ENCODE measurements around the gene HPD. TPM values are rescaled to one million over a fixed set of nuclear protein-coding genes. Genes with fewer than 3 reads are reported as not detected.
"Not testable (repeated sequence)": the region's sequence is repeated elsewhere in the genome, so short reads cannot be mapped to it uniquely, and the experiment has no call there.

The HPD gene
- total RNA-seq, 1 donor from 2014 or later: not detected

DNA sequence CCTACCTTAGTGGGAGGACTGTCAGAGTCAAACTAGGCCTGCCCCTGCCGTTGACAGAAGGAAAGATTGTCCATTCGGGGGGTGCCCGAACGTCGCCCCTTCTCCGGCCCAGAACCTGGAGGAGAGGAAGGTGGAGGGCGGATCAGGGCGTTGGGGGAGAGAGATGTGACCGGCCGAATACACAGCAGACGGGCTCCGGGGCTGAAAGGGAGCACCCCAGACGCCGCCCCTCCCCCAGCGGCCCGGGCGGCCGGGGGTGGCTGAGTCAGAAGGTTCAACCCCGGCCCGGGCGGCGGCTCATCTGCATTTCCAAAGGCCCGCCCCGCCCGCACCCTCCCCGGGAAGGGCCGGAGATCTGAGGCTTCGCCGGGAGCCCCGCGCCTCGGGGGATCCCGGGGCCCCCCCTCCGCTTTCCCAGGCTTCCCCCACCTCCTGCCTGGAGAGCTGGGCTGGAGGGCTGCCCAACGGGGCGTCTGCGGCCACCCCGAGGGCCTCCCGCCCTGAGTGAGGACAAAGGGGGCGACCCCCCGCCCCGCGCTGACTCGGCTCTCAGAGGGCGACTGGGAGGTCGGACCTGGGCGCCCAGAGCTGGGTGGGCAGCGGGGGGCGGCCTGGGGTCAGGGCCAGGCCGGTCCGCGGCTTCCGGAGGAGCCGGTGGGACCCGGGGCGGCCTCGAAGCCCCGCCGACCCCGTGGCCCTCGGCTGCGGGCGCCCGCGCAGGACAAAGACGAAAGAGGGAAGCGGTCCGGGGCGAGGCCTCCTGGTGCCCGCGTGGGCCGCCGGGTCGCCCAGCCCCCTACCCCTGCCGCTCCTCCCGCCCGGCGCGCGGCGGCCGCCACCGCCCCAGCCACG, 58.6 kb downstream of the HPD start:
- peak in 1 of 2 donors; percentile 84 for DNase-seq (ENCODE audit: low read depth in 2 of 2)

DNA sequence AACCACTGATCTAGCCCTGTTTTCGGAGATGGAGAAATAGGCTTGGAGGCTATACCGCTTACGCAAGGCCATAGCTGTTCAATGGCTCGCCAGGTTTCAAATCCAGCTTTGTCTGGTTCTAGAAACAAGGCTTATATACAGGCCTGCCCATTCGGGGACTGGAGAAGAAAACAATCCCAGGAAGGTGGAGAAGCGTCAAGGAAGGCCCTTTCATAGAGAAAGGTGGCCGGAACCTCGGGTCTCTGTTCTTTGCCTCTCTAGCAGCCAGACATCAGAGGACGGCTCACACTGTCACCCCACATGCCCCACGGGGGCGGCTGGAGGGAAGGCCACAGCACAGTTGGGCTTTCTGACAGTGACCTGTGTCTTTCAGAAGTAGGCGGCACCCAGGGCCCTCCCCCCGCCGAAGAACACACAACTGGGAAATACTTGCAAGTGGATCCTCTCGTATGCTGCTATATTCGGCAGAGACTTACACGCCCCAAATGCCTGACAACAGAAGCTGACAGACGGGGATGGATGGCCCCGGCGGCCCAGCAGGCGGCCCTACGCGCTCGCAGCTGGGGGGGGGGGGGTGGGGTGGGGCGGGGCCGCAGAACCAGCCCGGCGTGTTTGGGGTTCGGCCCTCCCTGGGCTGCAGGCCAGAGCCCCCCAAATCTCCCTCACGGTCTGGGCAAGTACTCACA, 59.4 kb downstream of the HPD start:
- peak in 1 of 2 donors; percentile 71 for DNase-seq (ENCODE audit: low read depth in 2 of 2)

DNA sequence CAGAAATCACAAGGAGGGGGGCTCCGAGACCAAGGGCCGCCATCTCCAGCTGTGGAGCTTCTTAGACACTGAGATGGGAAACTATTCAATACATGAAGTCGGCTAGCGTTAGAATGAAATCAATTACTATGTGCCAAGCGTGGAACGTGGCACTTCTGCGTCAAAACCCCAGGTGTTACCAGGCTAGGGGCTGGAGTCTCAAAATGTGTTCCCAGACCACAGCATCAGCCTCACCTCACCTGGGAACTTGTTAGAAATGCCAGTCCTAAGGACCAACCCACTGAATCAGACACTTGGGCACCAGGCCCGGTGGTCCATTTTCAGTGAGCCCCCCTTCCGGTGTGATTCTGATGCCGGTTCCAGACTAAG, 59.9 kb downstream of the HPD start:
- DNase-seq (ENCODE audit: low read depth in 2 of 2): no peak

DNA sequence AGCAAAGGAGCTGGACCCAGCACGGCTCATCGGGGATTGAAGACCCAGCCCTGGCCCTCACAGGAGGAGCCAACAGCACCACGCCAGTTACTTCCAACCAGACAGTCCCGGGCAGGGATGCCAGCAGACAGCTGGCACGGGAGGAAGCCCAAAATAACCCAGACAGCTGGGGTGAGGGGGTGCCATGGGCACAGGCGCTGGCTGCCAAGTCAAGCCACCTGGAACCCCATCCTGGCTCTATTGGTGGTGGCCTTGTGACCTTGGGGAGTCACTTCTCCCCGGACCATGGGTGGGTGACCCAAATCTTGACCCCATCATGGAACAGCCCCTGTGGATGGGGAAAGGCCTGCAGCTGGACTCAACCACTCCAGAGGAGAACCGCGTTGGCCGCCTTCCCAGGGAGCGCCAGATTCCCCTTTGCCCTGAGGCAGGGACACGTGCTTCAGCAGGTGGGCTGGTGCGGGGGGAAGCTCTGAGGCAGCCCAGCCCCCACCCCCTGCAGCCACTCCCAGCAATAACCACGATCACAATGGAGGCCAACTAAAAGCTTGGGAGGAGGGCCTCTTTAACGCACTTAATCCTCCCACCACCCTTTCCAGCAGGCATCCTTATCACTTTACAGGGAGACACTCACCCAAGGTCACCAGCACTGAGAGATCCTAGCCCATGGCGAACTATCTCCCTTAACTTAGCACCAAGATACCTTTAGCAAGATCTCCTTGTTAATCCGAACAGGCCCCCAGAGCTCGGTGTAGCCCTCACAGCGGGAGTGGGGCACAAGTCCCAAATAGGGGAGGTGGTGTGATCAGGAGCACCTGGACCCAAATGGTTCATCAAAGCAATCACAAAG, 60.5 kb downstream of the HPD start:
- DNase-seq (ENCODE audit: low read depth in 2 of 2): peak in 1 of 2 donors; percentile 58

DNA sequence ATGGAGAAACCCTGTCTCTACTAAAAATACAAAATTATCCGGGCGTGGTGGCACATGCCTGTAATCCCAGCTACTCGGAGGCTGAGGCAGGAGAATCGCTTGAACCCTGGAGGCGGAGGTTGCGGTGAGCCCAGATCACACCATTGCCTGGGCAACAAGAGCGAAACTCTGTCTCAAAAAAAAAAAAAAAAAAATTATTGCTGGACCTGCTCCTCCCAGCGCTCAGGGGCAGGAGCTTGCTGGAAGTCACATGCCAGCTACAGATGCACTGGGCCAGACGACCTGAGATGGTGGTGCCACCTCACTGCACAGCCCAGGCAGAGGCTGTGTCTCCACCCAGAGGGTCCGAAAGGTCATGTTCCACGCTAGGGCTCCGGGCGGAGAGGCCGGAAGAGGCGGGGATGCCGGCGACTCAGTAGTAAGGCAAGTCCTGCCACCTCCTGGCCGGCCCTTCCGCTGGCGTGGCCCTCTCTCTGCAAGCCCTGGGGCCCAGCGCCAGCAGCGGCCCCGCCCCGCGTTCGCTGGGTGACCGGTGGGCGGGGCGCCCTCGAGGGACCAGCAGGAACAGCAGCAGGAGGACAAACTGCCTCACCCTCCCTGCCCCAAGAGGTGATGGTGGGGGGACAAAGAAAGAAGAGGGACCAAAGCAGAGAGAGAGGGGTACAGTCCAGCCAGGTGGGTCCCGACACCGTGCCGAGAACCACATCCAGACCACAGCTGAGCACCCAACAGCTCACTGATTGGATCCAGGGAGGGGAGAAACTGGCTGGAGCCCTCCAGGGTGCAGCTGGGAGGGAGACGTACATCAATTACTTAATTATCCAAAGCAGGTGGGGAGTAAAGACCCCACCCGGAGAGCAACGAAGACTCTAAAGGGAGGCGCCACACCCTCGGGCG, 61.6 kb downstream of the HPD start:
- DNase-seq (ENCODE audit: low read depth in 2 of 2): peak; percentile 73 to 92

DNA sequence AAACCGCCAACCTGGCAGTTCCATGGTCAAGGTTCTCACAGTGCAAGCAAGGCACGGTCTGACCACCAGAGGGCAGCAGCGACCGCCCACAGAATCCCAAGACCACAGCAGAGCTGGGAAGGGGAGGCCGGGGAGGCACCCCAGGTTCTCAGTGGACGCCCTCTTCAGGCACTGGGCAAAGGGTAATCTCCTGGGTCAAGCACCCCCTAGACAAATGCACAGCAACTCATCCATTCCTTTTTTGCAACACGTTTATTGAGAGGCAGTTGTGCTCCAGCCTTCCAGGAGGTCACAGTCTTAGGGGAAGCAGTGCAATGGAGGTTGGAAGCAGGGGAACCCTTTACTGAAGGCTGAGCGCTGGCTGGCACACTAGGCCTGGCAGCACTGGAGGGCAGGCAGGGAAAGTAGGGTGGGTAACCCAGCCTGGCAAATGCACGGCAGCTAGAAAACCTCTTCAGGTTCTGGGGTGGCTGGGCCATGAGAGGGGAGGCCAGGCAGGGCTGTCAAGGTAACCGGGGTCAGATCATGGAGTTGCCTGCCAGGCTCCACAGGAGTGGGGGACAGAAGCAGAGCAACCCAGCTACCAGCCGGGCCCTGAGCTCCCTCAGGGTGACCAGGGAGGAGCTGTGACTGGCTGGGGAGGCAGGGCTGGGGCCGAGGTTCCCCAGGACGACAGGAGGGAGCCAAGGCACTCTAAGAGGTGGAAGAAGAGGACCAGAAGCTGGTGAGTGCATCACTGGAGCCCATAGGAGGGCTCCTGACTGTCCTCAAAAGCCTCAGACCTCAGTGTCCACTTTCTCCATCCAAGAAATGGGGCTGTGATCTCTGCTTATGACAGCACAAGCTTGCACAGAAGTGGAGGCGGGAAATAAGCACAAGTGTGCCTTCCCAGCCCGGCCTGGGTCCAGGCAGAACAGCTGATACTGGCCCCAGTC, 63.4 kb downstream of the HPD start:
- peak; percentile 72 to 87 for DNase-seq (ENCODE audit: low read depth in 2 of 2)

DNA sequence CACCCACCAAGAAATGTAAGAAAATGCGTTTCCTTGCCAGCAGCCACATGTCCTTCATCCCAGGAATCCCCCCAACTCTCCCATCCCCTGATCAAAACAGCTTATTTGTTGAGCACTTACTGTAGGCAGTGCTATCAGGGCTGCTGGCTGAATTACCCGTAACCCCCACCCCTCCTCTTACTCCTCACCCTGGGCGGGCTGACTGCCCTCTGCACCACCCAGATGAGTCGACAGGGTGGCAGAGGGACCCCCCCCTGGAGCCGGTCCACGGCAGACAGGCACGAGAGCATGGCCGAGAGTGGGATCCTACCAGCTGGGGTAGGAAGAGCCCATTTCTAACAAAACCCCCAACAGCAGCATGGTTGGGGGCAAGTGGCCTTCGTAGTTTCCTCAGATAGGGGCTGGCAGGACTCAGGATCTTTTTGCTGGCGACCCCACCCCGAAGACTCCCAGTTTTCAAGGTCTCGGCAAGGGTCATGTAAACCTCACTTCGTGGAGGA, 64.1 kb downstream of the HPD start:
- no peak for DNase-seq (ENCODE audit: low read depth in 2 of 2)

DNA sequence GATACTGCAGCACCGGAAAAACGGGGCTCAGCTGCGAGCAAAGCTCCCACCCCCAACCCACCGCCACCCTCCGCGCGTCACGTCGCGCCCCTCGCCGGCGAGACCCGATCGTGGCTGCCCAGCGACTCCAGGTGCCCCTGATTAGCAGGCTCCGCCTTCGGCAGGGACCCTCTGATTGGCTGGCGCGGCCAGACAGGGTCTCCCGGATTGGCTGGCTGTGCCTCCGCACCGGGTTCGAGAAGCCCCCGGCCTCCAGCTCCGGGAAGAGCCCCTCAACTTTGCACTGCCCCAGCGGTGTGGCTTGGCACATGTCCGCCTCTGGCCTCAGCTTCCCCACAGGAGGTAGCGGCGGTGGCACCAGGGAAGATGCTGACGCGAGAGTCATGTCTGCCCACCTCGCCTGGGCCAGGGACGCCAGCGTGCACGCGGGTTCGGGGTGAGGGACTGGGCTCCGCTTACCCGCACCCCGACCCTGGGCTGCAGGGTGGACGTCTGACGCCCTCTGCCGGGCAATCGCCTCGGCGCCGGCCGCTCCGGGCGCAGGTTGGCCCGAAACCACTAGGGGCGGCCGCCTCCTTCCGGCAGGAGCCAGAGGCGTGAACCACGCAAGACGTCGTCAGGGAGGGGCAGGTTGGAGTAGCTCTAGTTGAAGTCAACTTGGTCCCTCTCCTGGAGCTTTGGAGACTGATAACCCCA, 64.7 kb downstream of the HPD start:
- peak in 1 of 2 donors; percentile 88 for DNase-seq (ENCODE audit: low read depth in 2 of 2)

DNA sequence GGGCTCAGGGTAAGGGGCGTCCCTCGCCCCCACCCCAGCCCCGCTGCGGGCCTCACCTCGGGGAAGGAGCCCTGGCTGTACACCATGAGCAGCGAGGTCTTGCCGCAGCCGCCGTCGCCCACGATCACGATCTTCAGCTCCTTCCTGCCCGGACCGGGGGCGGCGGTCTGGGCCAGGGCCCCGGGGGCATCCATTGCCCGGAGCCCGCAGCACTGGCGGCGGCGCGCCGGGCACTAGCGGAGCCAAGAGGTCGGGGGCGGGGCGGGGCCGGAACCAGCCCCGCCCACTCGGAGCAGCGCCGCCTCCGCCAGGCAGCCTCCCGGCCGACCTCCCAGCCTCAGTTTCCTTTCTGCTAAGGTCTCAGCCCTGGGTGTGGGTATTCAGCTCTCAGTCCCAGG, 65.2 kb downstream of the HPD start, which contains the start of gene RHOF:
Gene RHOF, minus strand, starts transcription at position 249 of the 398 bp plus-strand sequence. Its CDS starts 55 bp downstream, at position 194.
- DNase-seq (ENCODE audit: low read depth in 2 of 2): no peak

DNA sequence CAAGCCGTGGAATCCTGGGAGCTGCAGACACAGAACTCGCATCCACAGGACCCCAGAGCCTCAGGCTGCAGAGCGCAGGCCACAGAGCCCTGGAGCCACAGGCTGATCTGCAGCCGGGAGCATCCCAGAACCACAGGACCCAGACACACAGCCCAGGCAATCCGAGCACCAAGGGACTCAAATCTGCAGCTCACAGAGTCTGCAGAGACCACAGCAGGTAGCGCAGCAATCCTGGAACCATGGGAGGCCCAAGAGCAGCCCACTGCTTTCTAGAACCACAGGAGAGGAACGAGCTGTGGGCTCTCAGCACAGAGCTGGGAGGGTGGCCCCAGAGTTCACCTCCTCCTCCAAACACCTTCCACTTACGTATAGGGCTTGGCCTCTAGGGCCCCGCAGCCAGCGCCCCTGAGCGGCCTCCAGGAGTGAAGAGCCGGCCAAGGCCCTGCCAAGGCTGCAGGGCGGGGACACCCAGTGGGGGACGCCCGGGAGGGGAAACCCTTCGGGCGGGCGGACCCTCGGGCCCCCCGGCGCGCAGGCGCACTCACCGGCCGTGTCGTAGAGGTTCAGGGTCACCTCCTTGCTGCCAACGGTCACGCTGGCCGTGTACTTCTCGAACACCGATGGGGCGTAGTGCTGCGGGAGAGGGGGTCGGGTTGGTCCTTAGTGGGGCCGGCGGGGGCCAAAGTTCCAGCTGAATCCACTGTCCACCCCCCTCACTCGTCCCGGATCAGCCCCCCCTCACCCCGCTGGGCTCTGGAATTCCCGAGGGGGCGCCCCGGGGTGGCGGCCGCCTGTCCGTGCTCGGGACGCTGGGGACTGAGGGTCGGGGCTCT, 65.8 kb downstream of the HPD start:
- DNase-seq (ENCODE audit: low read depth in 2 of 2): no peak

DNA sequence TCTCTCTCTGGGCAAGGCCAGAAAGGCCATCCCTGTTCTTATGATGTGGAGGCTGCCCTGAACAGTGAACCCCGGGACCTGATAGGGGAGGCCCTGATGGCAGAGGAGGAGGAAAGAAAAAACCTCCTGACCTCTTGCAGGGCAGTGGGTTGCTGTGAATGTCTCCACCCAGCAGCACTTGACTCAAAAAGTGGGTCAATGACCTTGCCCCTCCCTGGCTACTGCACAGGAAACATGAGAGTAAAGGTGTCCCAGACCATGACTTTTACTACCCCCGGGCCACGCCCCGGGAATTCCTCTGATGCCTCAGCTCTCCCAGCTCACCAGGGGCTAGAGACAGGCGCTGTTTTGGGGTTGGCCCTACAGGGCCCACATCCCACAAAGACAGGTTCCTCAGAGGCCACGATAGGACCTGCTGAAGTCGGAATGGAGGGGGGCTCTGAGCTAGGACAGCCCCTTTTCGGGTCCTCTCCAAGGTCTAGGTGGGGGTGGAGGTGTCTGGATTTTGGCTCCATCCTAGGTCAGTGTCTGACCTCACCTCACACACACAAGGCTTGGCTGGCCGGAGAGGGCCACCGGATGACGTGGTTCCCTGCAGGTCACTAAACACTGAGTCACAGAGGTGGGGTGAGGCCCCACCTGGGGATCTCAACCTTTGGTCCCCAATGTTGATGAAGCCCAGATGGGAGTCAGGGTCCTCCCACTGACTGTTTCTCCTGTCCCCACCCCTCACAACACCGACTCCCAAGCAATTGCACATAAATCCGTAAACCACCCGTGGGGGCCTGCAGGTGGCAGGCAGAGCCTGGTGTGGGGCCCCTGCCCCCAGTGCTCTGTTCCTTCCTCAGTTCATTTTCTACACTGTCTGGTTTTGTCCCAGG, 66.7 kb downstream of the HPD start:
- DNase-seq (ENCODE audit: low read depth in 2 of 2): no peak

DNA sequence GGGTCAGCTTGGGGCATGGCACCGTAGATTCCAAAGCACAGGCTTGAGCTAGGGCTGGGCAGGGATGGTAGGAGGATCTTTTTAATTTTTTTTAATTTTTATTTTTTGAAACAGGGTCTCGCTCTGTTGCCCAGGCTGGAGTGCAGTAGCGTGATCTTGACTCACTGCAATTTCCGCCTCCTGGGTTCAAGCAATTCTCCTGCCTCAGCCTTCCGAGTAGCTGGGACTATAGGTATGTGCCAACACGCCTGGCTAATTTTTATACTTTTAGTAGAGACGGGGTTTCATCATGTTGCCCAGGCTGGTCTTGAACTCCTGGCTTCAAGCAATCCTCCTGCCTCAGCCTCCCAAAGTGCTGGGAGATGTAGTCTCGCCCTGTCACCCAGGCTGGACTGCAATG, 67.9 kb downstream of the HPD start:
- not testable (repeated sequence) for DNase-seq (ENCODE audit: low read depth in 2 of 2)

DNA sequence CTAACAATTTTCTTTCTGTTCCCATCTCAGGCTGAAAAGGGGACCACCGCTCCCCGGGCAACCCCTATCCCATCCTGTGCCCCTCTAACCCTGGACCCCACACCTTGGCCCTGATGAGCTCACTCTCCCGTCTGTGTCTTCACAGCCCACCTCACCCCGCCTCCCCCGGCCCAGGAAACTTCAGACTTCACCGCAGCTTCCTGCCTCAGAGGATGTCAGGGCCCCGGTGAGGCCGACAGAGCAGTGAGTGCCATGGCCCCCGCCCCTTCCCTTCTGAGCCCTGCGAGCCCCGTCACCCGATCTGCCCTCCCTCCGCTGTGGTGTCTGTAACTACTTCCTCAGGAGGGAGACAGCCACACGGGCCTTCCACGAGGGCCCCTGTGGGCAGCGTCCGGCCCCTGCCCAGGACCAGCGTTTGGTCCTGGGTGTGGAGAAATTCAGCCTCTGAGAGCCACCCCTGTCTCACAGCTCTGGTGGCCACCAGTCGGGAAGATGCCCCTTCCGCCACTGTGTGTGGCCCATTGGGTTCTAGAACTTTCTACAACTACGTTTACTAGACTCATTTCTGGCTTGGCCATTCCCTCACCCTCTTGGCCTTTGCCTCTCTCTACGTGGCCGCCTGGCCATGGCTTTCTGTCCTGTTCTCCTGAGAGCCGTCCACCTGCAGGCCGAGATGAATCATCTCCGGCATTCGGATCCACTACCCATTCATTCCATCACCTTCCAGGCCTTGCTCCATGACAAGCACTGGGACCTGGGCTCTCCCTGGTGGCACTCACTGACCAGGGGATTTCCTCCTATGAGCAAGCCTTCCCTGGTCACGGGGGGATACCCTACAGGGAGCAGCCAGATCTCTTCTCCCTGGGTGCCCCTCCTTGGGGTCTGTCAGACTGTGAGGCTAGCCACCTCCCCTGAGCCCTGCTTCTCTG, 68.6 kb downstream of the HPD start:
- DNase-seq (ENCODE audit: low read depth in 2 of 2): peak in 1 of 2 donors; percentile 63
